Stimulated activated CD4-positive, alpha-beta T cell treated with anti-CD3 and anti-CD28 coated beads, Interleukin-4, amount 100 ng/mL, for 24 hours (primary cell): ENCODE data around the gene NPIPA3.
"Not testable (repeated sequence)": the region's sequence is repeated elsewhere in the genome, so short reads cannot be mapped to it uniquely, and the experiment has no call there.

ENCODE experiments used
- DNase-seq: peaks from one replicate; pipeline ENCODE4 v3.0.0-alpha.2; 2020

NPIPA3 gene

GRCh38 chr16:14703156-14704011 is at the start of gene NPIPA3:
TSS of gene NPIPA3 (plus strand) at chr16:14703411. CDS start at chr16:14708944, 5,533 bp downstream.
- DNase-seq = not testable (repeated sequence)

- no peak for DNase-seq
Observed at GRCh38 chr16:14658063-14658462, 45.1 kb upstream of the NPIPA3 start.

GRCh38 chr16:14667347-14668266 is 35.6 kb upstream of the NPIPA3 start:
- DNase-seq = no peak

- no peak for DNase-seq
Observed at GRCh38 chr16:14668556-14669223, 34.5 kb upstream of the NPIPA3 start.

- no peak for DNase-seq
Observed at GRCh38 chr16:14669776-14670175, 33.4 kb upstream of the NPIPA3 start.

GRCh38 chr16:14672403-14672971 is 30.7 kb upstream of the NPIPA3 start:
- DNase-seq = no peak

GRCh38 chr16:14676633-14677032 is 26.6 kb upstream of the NPIPA3 start:
- no peak for DNase-seq

- DNase-seq = no peak
Observed at GRCh38 chr16:14677627-14678026, 25.6 kb upstream of the NPIPA3 start.

- DNase-seq = no peak
Observed at GRCh38 chr16:14678748-14679497, 24.3 kb upstream of the NPIPA3 start.

GRCh38 chr16:14680396-14680795 is 22.8 kb upstream of the NPIPA3 start:
- DNase-seq = not testable (repeated sequence)

GRCh38 chr16:14681115-14681514 is 22.1 kb upstream of the NPIPA3 start:
- no peak for DNase-seq

GRCh38 chr16:14682121-14682520 is 21.1 kb upstream of the NPIPA3 start:
- no peak for DNase-seq

- DNase-seq = not testable (repeated sequence)
Observed at GRCh38 chr16:14685870-14686793, 17.1 kb upstream of the NPIPA3 start.

- DNase-seq = not testable (repeated sequence)
Observed at GRCh38 chr16:14694129-14694528, 9.1 kb upstream of the NPIPA3 start, which contains the start of gene PLA2G10. TSS of gene PLA2G10 (minus strand) at chr16:14694308. CDS start at chr16:14694229, 79 bp downstream.

GRCh38 chr16:14701859-14702258 is 1.4 kb upstream of the NPIPA3 start:
- DNase-seq = not testable (repeated sequence)

- DNase-seq = not testable (repeated sequence)
Observed at GRCh38 chr16:14702672-14703071, 539 bp upstream of the NPIPA3 start.

GRCh38 chr16:14733233-14733632 is 30.0 kb downstream of the NPIPA3 start:
- not testable (repeated sequence) for DNase-seq

- DNase-seq = not testable (repeated sequence)
Observed at GRCh38 chr16:14740832-14741385, 37.7 kb downstream of the NPIPA3 start.

- DNase-seq = not testable (repeated sequence)
Observed at GRCh38 chr16:14741794-14742193, 38.6 kb downstream of the NPIPA3 start.
